NT2/D1 (cell line): ENCODE results near the gene PLSCR3.

Source experiments
- SUZ12 ChIP-seq: IDR thresholded peaks from 2 replicates; pipeline ENCODE4 v1.6.1; 2011; ENCODE audit not compliant: insufficient read length, insufficient read depth; ENCODE audit errors: extremely low read depth
- YY1 ChIP-seq: IDR thresholded peaks from 2 replicates; pipeline ENCODE4 v1.6.1; 2011; ENCODE audit not compliant: insufficient read length, insufficient read depth
- ZNF274 ChIP-seq: IDR thresholded peaks from 2 replicates; pipeline ENCODE4 v1.6.1; 2011; ENCODE audit warnings: mild to moderate bottlenecking, low read depth, low read length

DNA sequence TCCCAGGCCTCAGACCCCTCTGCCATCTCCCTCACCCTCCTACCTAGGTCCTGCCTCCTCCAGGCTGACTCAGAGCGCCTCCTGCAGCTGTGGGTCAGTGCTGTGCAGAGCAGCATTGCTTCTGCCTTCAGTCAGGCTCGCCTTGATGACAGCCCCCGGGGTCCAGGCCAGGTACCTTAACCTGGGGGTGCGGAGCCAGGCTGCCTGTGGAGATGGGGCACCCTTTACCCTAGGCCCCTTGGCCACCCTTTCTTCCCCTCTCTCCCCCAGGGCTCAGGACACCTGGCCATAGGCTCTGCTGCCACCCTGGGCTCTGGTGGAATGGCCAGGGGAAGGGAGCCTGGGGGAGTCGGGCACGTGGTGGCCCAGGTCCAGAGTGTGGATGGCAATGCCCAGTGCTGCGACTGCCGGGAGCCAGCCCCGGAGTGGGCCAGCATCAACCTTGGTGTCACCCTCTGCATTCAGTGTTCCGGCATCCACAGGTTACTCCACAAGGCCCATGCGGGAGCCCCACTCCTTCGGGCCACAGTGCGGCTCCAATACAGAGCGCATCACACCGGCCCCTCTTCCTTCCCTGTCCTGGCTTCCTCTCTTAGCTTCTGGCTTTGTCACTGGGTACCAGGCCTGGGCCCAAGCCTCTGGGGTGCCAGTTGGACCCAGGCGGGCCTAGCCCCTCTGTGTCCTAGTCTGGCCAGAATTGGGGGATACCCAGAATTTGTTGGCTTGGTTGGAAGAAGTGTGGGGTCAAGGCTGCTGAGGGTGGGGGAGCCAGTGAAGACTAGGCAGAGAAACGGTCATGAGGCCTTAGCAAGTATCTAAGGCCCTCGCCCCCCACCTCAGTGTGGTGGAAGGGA, 47.3 kb downstream of the PLSCR3 start:
- TF ChIP-seq ZNF274 (no peak), YY1 (no peak), SUZ12 (no peak)
